Kidney (tissue), 14 donors: Measurements from ENCODE around the gene CRNKL1. TPM values are rescaled to one million over a fixed set of nuclear protein-coding genes. Genes with fewer than 3 reads are reported as not detected.

Experiments used
- DNase-seq, 5 donors: peaks; one replicate each; pipeline ENCODE4 v3.0.0-alpha.2; 2013 to 2020
- FAIRE-seq: peaks from 2 replicates; lab custom pipeline; 2012; peaks lifted over from hg19 to GRCh38; lab: Jason Lieb, UNC
- H3K27ac ChIP-seq, 2 donors: one replicate each; pipeline ENCODE4 v1.7.0; 2013; ENCODE audit warnings: low read depth in 2 of 2, low read length in 2 of 2, inconsistent platforms in 1 of 2
- H3K27me3 ChIP-seq: one replicate; pipeline ENCODE4 v1.7.1; 2013; ENCODE audit warnings: low read length, inconsistent platforms; ENCODE audit not compliant: control insufficient read depth, insufficient read depth
- H3K36me3 ChIP-seq, 3 donors: one replicate each; pipeline versions ENCODE4 v1.7.0 to v1.7.1; 2013; ENCODE audit warnings: low read length in 3 of 3, control low read depth in 1 of 3, inconsistent platforms in 1 of 3; ENCODE audit not compliant: insufficient read depth in 3 of 3, control insufficient read depth in 2 of 3
- H3K4me1 ChIP-seq, 3 donors: one replicate each; pipeline versions ENCODE4 v1.7.0 to v1.7.1; 2013; ENCODE audit warnings: low read length in 3 of 3, inconsistent platforms in 1 of 3, low read depth in 1 of 3; ENCODE audit not compliant: control insufficient read depth in 2 of 3, insufficient read depth in 2 of 3
- H3K4me3 ChIP-seq, 3 donors: one replicate each; pipeline versions ENCODE4 v1.7.0 to v1.8.1; 2013; ENCODE audit warnings: low read length in 3 of 3, control low read depth in 1 of 3, inconsistent platforms in 1 of 3
- H3K9ac ChIP-seq, 3 donors: one replicate each; pipeline versions ENCODE4 v1.7.0 to v1.7.1; 2013; ENCODE audit warnings: low read length in 3 of 3, control low read depth in 1 of 3, inconsistent platforms in 1 of 3
- H3K9me3 ChIP-seq, 3 donors: one replicate each; pipeline versions ENCODE4 v1.7.0 to v1.7.1; 2013; ENCODE audit warnings: low read length in 3 of 3, control low read depth in 1 of 3, inconsistent platforms in 1 of 3; ENCODE audit not compliant: control insufficient read depth in 2 of 3, insufficient read depth in 1 of 3
- intact Hi-C: fragments of 100-400 bp; cut with DNase I; formaldehyde crosslinking; loops from one replicate; pipeline ENCODE4 v1.11.1; 2022
- polyA plus RNA-seq: library from polyadenylated mRNA; stranded (reverse); fragments of 350-450 nt; fragmentation: Illumina TruSeq; extraction: RNeasy Lipid Tissue Mini Kit (QIAGEN cat#74804); gene quantifications from one replicate; pipeline ENCODE4 v1.2.3, GENCODE V29; 2014; ENCODE audit warnings: low read depth, low replicate concordance; ENCODE audit not compliant: insufficient read depth
- total RNA-seq: library from RNA; stranded (reverse); fragmentation: NEBNext Ultra II Directional; extraction: Animal tissue kit (Norgen Biotek cat#: 25700); gene quantifications from one replicate; pipeline ENCODE4 v1.2.1, GENCODE V29; 2021
- TF ChIP-seq, protein P1 (sequence below): IDR thresholded peaks from 3 replicates; pipeline ENCODE4 v1.5.1; 2012; ENCODE audit warnings: mild to moderate bottlenecking, moderate library complexity, borderline replicate concordance; ENCODE audit not compliant: insufficient read depth; ENCODE audit errors: extremely low read depth
- donor health status: control.
- donor health status: control.
- donor health status: control.
- donor health status: control.
- donor health status: control.
- donor health status: DM: yes; HTN: yes; CAD: no.
- donor health status: Normal renal cell carcinoma (clear cell type).

The CRNKL1 gene
- total and polyA plus RNA-seq, 2 donors from 2014 or later, result 18.3 to 20.8 TPM

DNA sequence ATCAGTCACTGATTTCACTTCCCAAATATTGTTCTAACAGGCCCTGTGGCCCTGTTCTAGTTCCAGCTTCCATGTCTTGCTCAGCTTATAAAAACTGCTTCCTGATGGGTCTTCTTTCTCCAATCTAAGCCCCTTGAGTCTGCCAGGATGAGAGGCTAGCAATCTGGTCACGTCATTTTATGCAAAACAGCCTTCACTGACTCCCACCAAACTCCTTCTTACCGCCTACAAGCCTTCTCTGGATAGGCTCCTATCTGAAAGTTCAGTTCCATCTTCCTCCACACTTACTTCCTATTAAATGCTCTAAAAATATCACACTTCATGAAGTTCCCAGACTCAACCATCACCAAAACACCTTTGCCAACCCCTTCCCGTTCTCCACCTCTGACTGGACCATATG, 15.5 kb downstream of the CRNKL1 start:
- Histone ChIP-seq H3K9ac (no peak overlapping the region), H3K27me3 (no peaks in the 10 kb centered on the region), H3K4me1 (peaks cover 0 to 16% (median 16%) of the 10 kb centered on the region in 3 donors), H3K36me3 (peaks cover 16 to 69% (median 53%) of the 10 kb centered on the region in 3 donors), H3K9me3 (no peaks in the 10 kb centered on the region), H3K4me3 (no peak overlapping the region), H3K27ac (no peak overlapping the region)
- FAIRE-seq (no peak), DNase-seq (no peak)
- intact Hi-C loops, result no loop called here
- TF ChIP-seq, protein P1, sequence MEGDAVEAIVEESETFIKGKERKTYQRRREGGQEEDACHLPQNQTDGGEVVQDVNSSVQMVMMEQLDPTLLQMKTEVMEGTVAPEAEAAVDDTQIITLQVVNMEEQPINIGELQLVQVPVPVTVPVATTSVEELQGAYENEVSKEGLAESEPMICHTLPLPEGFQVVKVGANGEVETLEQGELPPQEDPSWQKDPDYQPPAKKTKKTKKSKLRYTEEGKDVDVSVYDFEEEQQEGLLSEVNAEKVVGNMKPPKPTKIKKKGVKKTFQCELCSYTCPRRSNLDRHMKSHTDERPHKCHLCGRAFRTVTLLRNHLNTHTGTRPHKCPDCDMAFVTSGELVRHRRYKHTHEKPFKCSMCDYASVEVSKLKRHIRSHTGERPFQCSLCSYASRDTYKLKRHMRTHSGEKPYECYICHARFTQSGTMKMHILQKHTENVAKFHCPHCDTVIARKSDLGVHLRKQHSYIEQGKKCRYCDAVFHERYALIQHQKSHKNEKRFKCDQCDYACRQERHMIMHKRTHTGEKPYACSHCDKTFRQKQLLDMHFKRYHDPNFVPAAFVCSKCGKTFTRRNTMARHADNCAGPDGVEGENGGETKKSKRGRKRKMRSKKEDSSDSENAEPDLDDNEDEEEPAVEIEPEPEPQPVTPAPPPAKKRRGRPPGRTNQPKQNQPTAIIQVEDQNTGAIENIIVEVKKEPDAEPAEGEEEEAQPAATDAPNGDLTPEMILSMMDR, result no peak

DNA sequence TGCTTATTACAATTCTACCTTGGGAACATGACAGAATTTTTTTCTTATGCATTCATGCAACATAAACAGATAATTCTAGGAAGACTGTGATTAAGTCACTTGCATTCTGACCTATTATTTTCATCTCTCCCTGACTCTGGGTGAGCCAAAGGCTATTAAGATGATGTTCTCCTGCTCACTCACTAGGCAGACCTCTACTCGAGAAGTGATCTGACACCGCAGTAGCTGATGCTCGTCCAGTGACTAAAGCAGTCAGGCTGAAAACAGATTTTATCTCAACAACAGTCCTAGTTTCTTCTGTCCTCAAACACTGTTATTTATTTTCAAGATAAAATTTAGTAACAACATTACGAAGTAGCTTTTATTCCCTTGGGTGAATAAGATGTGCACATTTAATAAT, 17.8 kb downstream of the CRNKL1 start:
- DNase-seq, result no peak
- Histone ChIP-seq H3K36me3 (peaks cover 16 to 56% (median 38%) of the 10 kb centered on the region in 3 donors), H3K9me3 (no peaks in the 10 kb centered on the region), H3K4me1 (peaks cover 0 to 16% (median 16%) of the 10 kb centered on the region in 3 donors), H3K9ac (no peak overlapping the region), H3K4me3 (no peak overlapping the region), H3K27ac (no peak overlapping the region), H3K27me3 (no peaks in the 10 kb centered on the region)
- TF ChIP-seq, protein P1, result no peak
- intact Hi-C loops, result no loop called here
- no peak for FAIRE-seq

DNA sequence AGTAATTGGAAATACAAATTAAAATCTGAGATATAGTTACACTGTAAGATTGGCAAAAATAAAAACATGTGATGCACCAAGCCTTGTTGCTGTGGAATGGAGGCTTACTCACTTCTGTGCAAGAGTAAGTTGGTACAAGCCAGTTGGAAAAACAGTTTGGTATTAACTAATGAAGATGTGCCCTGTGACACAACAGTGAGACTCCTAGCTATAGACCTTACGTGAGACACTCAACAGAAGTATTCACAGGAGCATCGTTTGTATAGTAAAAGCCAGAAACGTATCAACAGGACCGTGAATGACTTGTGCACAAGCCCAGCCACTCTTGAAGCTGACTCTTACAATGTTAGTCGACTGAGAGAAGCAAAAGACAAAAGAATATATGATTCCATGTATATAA, 20.5 kb downstream of the CRNKL1 start:
- FAIRE-seq (no peak), DNase-seq (no peak)
- Histone ChIP-seq H3K27ac (no peak overlapping the region), H3K9me3 (no peaks in the 10 kb centered on the region), H3K9ac (no peak overlapping the region), H3K4me1 (peaks cover 0 to 5% (median 4%) of the 10 kb centered on the region in 3 donors), H3K36me3 (peaks cover 12 to 46% (median 25%) of the 10 kb centered on the region in 3 donors), H3K27me3 (no peaks in the 10 kb centered on the region), H3K4me3 (no peak overlapping the region)
- TF ChIP-seq, protein P1, result no peak
- intact Hi-C loops, result no loop called here

DNA sequence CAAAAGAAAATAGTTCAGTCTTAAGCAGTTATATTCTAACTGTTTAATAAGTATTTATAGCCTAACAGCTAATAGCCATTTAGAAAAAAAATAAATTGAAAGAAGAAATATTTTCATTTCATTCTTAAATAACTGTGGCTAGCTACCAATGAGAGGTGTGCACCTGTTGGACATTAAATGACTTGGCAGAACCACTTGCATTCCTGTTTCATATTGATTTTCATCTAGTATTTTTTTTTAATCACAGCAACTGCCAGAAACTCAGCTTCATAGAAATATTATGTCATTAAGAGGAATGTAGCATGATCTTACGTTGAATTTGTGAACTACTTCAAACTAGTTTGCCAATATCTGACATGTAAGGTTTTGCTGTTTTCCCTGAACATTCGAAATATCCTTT, 25.0 kb downstream of the CRNKL1 start:
- TF ChIP-seq, protein P1, result no peak
- Histone ChIP-seq H3K36me3 (peaks cover 5 to 17% (median 7%) of the 10 kb centered on the region in 3 donors), H3K9me3 (no peaks in the 10 kb centered on the region), H3K9ac (no peak overlapping the region), H3K4me3 (no peak overlapping the region), H3K27ac (no peak overlapping the region), H3K27me3 (no peaks in the 10 kb centered on the region), H3K4me1 (no peaks in the 10 kb centered on the region)
- intact Hi-C loops, result no loop called here
- FAIRE-seq (no peak), DNase-seq (peak in 1 of 5 donors; percentile 13)
